ENCODE results near the gene OR6T1. TPM values are rescaled to one million over a fixed set of nuclear protein-coding genes. Genes with fewer than 3 reads are reported as not detected.

The OR6T1 gene
- total and polyA plus RNA-seq, 9 of the 15 experiments (the other 6 are each of a cell fraction or from before 2014, with no cell fraction given): not detected

- POLR2A ChIA-PET: no interaction called here
- in situ Hi-C loops (cut with MboI): no loop called here
- FAIRE-seq (no peak), ATAC-seq (no peak), DNase-seq (ENCODE audit: extremely low read depth in 1 of 4, low spot score in 3 of 4) (no peak)
- no peak overlapping the region for H3K4me3 ChIP-seq
- no peaks in the 10 kb centered on the region for H3K36me3 ChIP-seq (ENCODE audit: control insufficient read depth, insufficient read depth, low read length)
- no peaks in the 10 kb centered on the region for H3K4me1 ChIP-seq (replicated peaks in 1 of 2; ENCODE audit: control insufficient read depth in 2 of 2, insufficient read depth in 2 of 2, low read length in 2 of 2)
- no peak overlapping the region for H3K4me2 ChIP-seq (ENCODE audit: insufficient read depth, low read length)
- no peaks in the 10 kb centered on the region for H4K20me1 ChIP-seq (replicated peaks; ENCODE audit: control insufficient read depth, insufficient read depth, low read length)
- 0% methylated on average over 1 of the region's 1 CpG for WGBS (ENCODE audit: insufficient coverage, low coverage, missing lambda C conversion rate)
- no peak overlapping the region for H3K27ac ChIP-seq (ENCODE audit: extremely low read depth, low read depth, low read length)
- H2AFZ ChIP-seq (ENCODE audit: low read depth, low read length): no peak overlapping the region
- H3K9me1 ChIP-seq (ENCODE audit: control insufficient read depth, insufficient read depth, low read length): no peaks in the 10 kb centered on the region
- H3K9ac ChIP-seq (ENCODE audit: insufficient read depth in 1 of 2, low read depth in 2 of 2, low read length in 2 of 2): no peak overlapping the region
- TF ChIP-seq RAD21 (CRISPR knock-in tag; conservative IDR thresholded peaks at IDR 0.05 in 1 of 2, IDR thresholded peaks at IDR 0.05 in 1 of 2) (no peak), SMAD1 (IDR thresholded peaks at IDR 0.05; ENCODE audit: low read depth, low read length, partially characterized antibody) (no peak), CHAMP1 (IDR thresholded peaks at IDR 0.05) (no peak), CAMTA2 (CRISPR knock-in tag; conservative IDR thresholded peaks at IDR 0.05) (no peak), CGGBP1 (CRISPR knock-in tag; IDR thresholded peaks at IDR 0.05) (no peak), XRCC3 (IDR thresholded peaks at IDR 0.05) (no peak), ZNF12 (CRISPR knock-in tag; IDR thresholded peaks at IDR 0.05) (no peak), NKRF (IDR thresholded peaks at IDR 0.05; ENCODE audit: borderline replicate concordance) (no peak), SREBF2 (CRISPR knock-in tag; IDR thresholded peaks at IDR 0.05) (no peak), SLC30A9 (CRISPR knock-in tag; IDR thresholded peaks at IDR 0.05) (no peak), DPF2 (IDR thresholded peaks at IDR 0.05) (no peak), ZNF408 (CRISPR knock-in tag; IDR thresholded peaks at IDR 0.05; ENCODE audit: low read depth) (no peak), TCFL5 (CRISPR knock-in tag; conservative IDR thresholded peaks at IDR 0.05) (no peak), SETDB1 (IDR thresholded peaks at IDR 0.05; ENCODE audit: low read length) (no peak)
- no peaks in the 10 kb centered on the region for H3K9me3 ChIP-seq (replicated peaks; ENCODE audit: control insufficient read depth, insufficient read depth, low read depth, low read length)
- no TSS peak for BruUV-seq (replicated peaks)
- CTCF ChIA-PET (ENCODE audit: low intra/inter-chr PET ratio): no interaction called here
- H3K27me3 ChIP-seq (ENCODE audit: control insufficient read depth in 2 of 2, insufficient read depth in 2 of 2, low read length in 2 of 2): peaks cover 0 to 7% of the 10 kb centered on the region in 2 experiments; a peak in 1 of 5 replicates
- intact Hi-C loops (cut with micrococcal nuclease): no loop called here
- H3K79me2 ChIP-seq (ENCODE audit: control insufficient read depth, insufficient read depth, low read length): no peaks in the 10 kb centered on the region
Observed at GRCh38 chr11:123973816-123974215, 30.2 kb upstream of the OR6T1 start.

All from K562 (cell line).